GM12873 (cell line): Measurements from ENCODE around the gene ARL16.

Experiments used
- TF ChIP-seq, protein P1 (sequence below): IDR thresholded peaks from 2 replicates; pipeline ENCODE4 v1.5.1; 2012; ENCODE audit warnings: low read depth, mild to moderate bottlenecking, moderate library complexity, low read length, control low read depth; ENCODE audit not compliant: insufficient read depth; ENCODE audit errors: missing control alignments

The ARL16 gene

DNA sequence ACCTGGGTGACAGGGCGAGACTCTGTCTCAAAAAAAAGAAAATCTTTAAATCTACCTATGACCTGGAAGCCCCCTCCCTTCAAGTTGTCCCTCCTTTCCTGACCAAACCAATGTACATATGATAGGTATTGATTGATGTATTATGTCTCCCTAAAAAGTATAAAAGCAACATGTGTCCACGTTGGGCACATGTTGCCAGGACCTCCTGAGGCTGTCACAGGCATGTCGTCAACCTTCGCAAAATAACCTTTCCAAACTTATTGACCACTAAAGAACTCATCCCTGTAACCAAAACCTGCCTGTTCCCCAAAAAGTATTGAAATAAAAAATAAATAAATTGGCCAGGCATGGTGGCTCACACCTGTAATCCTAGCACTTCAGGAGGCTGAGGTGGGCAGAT lies 21.6 kb downstream of the ARL16 start:
- TF ChIP-seq, protein P1, sequence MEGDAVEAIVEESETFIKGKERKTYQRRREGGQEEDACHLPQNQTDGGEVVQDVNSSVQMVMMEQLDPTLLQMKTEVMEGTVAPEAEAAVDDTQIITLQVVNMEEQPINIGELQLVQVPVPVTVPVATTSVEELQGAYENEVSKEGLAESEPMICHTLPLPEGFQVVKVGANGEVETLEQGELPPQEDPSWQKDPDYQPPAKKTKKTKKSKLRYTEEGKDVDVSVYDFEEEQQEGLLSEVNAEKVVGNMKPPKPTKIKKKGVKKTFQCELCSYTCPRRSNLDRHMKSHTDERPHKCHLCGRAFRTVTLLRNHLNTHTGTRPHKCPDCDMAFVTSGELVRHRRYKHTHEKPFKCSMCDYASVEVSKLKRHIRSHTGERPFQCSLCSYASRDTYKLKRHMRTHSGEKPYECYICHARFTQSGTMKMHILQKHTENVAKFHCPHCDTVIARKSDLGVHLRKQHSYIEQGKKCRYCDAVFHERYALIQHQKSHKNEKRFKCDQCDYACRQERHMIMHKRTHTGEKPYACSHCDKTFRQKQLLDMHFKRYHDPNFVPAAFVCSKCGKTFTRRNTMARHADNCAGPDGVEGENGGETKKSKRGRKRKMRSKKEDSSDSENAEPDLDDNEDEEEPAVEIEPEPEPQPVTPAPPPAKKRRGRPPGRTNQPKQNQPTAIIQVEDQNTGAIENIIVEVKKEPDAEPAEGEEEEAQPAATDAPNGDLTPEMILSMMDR: no peak

DNA sequence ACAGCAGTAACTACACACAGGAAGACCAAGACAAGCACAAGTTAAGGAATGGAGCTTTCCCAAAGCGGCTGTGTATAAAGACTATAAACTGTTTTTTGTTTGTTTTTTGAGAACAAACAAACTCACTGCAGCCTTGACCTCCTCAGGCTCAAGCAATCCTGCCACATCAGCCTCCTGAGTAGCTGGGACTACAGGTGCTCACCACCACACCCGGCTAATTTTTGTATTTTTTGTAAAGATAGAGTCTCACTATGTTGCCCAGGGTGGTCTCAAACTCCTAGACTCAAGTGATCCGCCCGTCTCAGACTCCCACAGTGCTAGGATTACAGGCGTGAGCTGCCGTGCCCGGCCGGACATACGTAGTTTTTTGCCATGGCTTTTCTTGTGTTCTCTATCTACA lies 23.2 kb downstream of the ARL16 start:
- TF ChIP-seq, protein P1: no peak

DNA sequence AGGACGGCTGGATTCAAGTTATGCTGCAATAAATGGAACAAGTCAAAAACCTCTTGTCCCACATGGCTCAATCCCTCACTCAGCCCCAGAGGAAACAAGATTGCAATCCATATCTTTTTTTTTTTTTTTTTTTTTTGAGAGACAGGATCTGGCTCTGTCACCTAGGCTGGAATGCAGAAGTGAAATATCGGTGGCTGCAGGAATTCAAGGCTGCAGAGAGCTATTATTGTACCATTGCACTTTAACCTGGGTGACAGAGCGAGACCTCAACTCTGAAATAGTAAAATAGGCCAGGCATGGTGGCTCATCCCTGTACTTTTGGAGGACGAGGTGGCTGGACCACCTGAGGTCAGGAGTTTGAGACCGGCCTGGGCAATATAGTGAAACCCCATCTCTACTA lies 24.6 kb downstream of the ARL16 start:
- TF ChIP-seq, protein P1: no peak

DNA sequence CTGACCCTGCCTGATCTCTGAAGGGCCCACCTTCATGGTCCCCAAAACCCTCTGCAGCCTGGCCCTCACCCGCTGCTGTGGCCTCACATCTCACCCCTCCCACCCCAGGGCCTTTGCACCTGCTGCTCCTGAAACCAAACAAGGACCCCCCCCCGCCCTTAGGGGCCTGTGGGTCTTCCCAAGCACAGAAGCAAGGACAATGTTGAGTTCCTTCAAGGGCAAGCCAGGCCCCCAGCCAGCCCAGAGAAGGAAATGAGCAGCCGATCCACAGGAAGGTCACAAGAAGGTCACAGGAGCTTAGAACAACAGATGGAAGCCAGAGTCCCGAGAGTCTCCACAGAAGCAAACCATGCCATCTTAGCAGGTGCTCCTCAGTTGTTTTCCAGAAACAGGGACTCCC lies 26.8 kb downstream of the ARL16 start:
- TF ChIP-seq, protein P1: no peak

DNA sequence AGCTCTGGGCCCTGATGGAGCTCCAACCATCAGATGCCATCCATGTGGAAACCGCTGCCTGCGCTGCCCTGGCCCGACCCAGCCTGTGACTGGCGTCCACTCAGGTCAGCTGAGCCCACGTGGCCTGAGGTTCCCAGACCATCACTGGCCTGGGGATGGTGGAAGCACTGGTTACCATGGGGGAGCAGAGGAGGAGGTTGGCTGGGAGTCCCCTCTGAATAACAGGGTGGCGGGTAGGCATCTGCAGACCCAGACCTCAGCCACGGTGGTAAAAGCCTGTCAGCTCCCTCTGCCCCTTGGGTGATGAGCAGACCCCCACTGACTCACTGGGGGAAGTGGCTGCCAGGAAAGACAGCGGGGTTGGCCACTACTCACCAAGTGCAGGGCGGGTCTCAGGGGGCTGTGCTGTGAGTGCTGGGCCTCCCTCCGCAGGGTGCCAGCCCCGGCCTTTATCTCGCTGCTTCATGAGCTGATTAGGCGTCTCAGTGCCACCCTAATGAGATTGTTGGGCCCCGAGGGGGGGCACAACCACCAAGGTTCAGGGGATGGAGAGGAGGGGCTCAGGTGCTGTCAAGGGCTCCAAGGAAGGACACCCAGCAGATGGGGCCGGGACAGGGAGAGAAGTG lies 27.4 kb downstream of the ARL16 start, which contains the start of gene PDE6G:
TSS of gene PDE6G (minus strand) at position 425 of the 626 bp plus-strand sequence. CDS start 3,237 bp downstream, outside the sequence.
- TF ChIP-seq, protein P1: no peak

DNA sequence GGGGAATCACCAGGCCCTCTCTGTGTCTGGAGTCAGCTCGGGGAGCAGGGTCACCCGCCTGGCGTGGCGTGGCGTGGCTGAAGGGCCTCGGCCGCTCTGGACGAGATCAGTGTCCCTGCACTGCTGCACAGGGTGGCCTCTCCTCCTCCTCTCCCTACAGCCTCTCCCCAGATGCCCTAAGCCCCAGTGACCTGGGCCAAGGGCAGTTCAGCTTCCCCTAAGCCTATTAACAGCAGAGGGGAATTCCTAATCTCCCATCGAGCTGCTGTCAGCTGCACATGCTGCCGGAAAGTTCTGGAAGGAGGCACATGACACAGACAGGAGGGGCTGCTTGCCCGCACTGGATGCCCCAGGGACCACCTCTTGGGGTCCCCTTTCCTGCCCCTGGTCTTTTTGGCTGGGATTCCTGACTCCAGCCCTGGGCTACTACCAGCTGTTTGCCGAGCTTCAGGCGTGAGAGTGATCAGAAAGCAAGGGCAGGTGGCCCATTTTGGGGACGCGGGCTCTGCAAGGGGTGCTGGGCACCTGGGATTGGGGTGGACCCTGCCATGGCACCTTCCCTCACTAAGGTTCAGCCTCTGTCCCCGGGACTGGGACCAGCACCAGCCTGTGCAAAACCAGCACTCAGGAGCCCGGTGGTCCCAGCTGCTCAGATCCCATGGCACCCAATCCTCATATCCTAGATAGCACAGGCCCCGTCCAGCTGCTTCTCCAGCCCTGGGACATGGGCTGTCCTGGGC lies 28.0 kb downstream of the ARL16 start:
- TF ChIP-seq, protein P1: no peak

DNA sequence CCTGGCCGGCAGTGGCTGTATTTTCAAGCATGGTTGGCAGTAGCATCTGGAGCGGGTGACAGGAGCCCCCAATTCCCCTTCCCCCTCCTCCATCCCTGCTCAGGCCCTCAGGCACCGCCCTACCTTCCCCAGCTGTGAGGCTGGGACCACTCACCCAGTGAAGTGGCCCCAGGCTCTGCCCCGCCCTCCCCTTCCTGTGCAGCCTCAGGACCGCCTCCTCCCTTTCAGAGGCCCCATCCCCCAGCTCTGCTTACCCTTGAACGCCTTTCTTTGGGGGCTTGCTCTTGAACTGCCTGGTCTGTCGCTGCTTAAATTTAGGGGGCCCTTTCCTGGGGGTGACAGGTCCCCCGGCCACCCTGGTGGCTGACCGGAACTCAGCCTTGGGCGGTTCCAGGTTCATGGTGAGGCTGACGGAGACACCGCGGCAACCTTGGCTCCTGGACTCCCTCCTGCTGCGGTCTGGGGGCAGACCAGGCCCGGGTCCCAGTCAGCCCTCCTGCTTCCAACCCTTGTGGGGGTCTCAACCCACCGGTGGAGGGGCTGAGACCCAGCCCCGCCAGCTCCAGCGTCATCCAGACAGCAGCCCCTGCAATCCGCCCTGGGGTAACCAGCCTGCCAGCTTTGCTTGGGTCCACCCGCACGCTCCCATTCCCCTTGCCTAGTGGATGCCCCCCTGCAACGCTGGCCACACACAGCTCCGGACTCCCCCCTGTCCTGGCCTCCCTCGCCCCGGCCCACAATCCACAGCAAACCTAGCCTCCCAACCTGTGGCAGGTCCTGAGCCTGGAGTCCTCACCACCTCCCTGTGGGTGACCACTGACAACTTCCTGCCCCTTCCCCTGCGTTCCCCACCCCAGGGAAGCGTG lies 30.5 kb downstream of the ARL16 start:
- TF ChIP-seq, protein P1: no peak
